H1 (cell line): ENCODE measurements around the gene MLANA. TPM values are rescaled to one million over a fixed set of nuclear protein-coding genes. Genes with fewer than 3 reads are reported as not detected.

ENCODE experiments used
- CTCF ChIA-PET: fragments of 300-600 bp; sonication (Branson Sonifier 250); formaldehyde crosslinking; loops from one replicate; lab custom pipeline; 2021; ENCODE audit not compliant: partially characterized antibody; lab: Charles Lee
- POLR2A ChIA-PET: fragments of 300-600 bp; sonication (Branson Sonifier 250); formaldehyde crosslinking; loops from one replicate; lab custom pipeline; 2021; ENCODE audit warnings: inconsistent platforms; ENCODE audit not compliant: partially characterized antibody; lab: Charles Lee
- DNase-seq, 2 experiments: peaks; one replicate each; pipeline versions ENCODE4 v3.0.0 to v3.0.0-alpha.2; 2010 to 2022; ENCODE audit warnings: low spot score in 2 of 2, low read depth in 1 of 2, mixed read lengths in 1 of 2
- FAIRE-seq: peaks from 2 replicates; lab custom pipeline; 2011; peaks lifted over from hg19 to GRCh38; lab: Jason Lieb, UNC
- H2AFZ ChIP-seq: 2 replicates; pipeline ENCODE4 v1.8.1; 2012; ENCODE audit warnings: low read length, inconsistent platforms
- H2AK5ac ChIP-seq: 2 replicates; pipeline ENCODE4 v1.6.1; 2013; ENCODE audit warnings: low read depth, low read length
- H2BK120ac ChIP-seq: replicated peaks from 2 replicates; pipeline ENCODE3; 2013; ENCODE audit warnings: low read depth, low read length, inconsistent platforms
- H2BK12ac ChIP-seq: 2 replicates; pipeline ENCODE4 v1.6.1; 2013; ENCODE audit warnings: low read depth, low read length
- H2BK15ac ChIP-seq: 2 replicates; pipeline ENCODE4 v1.6.1; 2013; ENCODE audit warnings: low read length
- H2BK20ac ChIP-seq: 2 replicates; pipeline ENCODE4 v1.6.1; 2013; ENCODE audit warnings: low read length
- H2BK5ac ChIP-seq: 2 replicates; pipeline ENCODE4 v1.6.1; 2013; ENCODE audit warnings: low read depth, low read length
- H3K14ac ChIP-seq: 2 replicates; pipeline ENCODE4 v1.6.1; 2013; ENCODE audit warnings: inconsistent platforms; ENCODE audit not compliant: insufficient read length
- H3K18ac ChIP-seq: 2 replicates; pipeline ENCODE4 v1.6.1; 2013; ENCODE audit warnings: low read length; ENCODE audit errors: extremely low read depth
- H3K23ac ChIP-seq: 2 replicates; pipeline ENCODE4 v1.6.1; 2013; ENCODE audit warnings: inconsistent platforms; ENCODE audit not compliant: insufficient read length
- H3K23me2 ChIP-seq: 2 replicates; pipeline ENCODE4 v1.6.1; 2013; ENCODE audit warnings: low read depth, low read length
- H3K27ac ChIP-seq: 2 replicates; pipeline ENCODE4 v1.6.1; 2011; ENCODE audit warnings: low read depth, low read length, inconsistent platforms
- H3K27me3 ChIP-seq, 4 experiments: replicated peaks in 1 of 4; 1 replicate in 1 of 4; 2 replicates in 3 of 4; pipeline versions ENCODE4 v1.6.1 to v1.8.1; 2011 to 2013; ENCODE audit warnings: low read length in 3 of 4, mild to moderate bottlenecking in 3 of 4, inconsistent platforms in 2 of 4, mixed read lengths in 2 of 4, moderate library complexity in 1 of 4; ENCODE audit not compliant: control insufficient read depth in 3 of 4, insufficient read depth in 3 of 4; ENCODE audit errors: extremely low read depth in 1 of 4
- H3K36me3 ChIP-seq, 4 experiments: 2 replicates each; pipeline versions ENCODE4 v1.6.1 to v1.8.1; 2011 to 2013; ENCODE audit warnings: mild to moderate bottlenecking in 4 of 4, low read length in 3 of 4, moderate library complexity in 2 of 4, control low read depth in 1 of 4, inconsistent platforms in 1 of 4; ENCODE audit not compliant: insufficient read depth in 4 of 4, control insufficient read depth in 2 of 4
- H3K4ac ChIP-seq: replicated peaks from 2 replicates; pipeline ENCODE3; 2013; ENCODE audit warnings: low read length, low read depth, mixed read lengths, inconsistent platforms; ENCODE audit not compliant: insufficient read length
- H3K4me1 ChIP-seq, 4 experiments: replicated peaks in 1 of 4; 1 replicate in 1 of 4; 2 replicates in 3 of 4; pipeline versions ENCODE4 v1.6.1 to v1.8.1; 2011 to 2013; ENCODE audit warnings: low read length in 3 of 4, inconsistent platforms in 2 of 4, mixed read lengths in 1 of 4; ENCODE audit not compliant: insufficient read depth in 4 of 4, control insufficient read depth in 3 of 4
- H3K4me2 ChIP-seq, 2 experiments: 2 replicates each; pipeline versions ENCODE4 v1.6.1 to v1.8.1; 2011 to 2013; ENCODE audit warnings: low read depth in 2 of 2, low read length in 2 of 2, control low read depth in 1 of 2, inconsistent platforms in 1 of 2, mild to moderate bottlenecking in 1 of 2; ENCODE audit not compliant: insufficient read depth in 1 of 2
- H3K4me3 ChIP-seq, 4 experiments: fragments of 200-600, 300-600 bp in 1 of 4; sonication (generic), shearing (Covaris generic), sonication (Bioruptor Twin) in 1 of 4; 2 replicates each; pipeline versions ENCODE4 v1.5.1 to v1.8.1; 2011 to 2016; ENCODE audit warnings: low read length in 4 of 4, low read depth in 3 of 4, control low read depth in 2 of 4, inconsistent platforms in 2 of 4, mild to moderate bottlenecking in 2 of 4, mixed read lengths in 1 of 4, moderate library complexity in 1 of 4; ENCODE audit not compliant: insufficient read depth in 2 of 4; ENCODE audit errors: extremely low read depth in 1 of 4
- H3K56ac ChIP-seq: replicated peaks from 2 replicates; pipeline ENCODE3; 2013; ENCODE audit warnings: low read depth, mild to moderate bottlenecking, mixed read lengths, low read length, inconsistent platforms; ENCODE audit not compliant: insufficient read length
- H3K79me1 ChIP-seq: 2 replicates; pipeline ENCODE4 v1.6.1; 2013; ENCODE audit warnings: low read depth, low read length, control low read depth
- H3K79me2 ChIP-seq, 2 experiments: 2 replicates each; pipeline versions ENCODE4 v1.6.1 to v1.8.1; 2012 to 2013; ENCODE audit warnings: low read length in 2 of 2, mild to moderate bottlenecking in 2 of 2, inconsistent platforms in 1 of 2; ENCODE audit not compliant: insufficient read depth in 2 of 2, control insufficient read depth in 1 of 2
- H3K9ac ChIP-seq, 4 experiments: replicated peaks in 1 of 4; 1 replicate in 1 of 4; 2 replicates in 3 of 4; pipeline versions ENCODE4 v1.6.1 to v1.8.1; 2011 to 2013; ENCODE audit warnings: low read depth in 3 of 4, low read length in 3 of 4, control low read depth in 2 of 4, mild to moderate bottlenecking in 2 of 4, moderate library complexity in 2 of 4, inconsistent platforms in 1 of 4; ENCODE audit errors: extremely low read depth in 1 of 4
- H3K9me3 ChIP-seq, 2 experiments: 2 replicates each; pipeline versions ENCODE4 v1.6.1 to v1.8.1; 2012 to 2013; ENCODE audit warnings: mild to moderate bottlenecking in 2 of 2, moderate library complexity in 2 of 2, control low read depth in 1 of 2, inconsistent platforms in 1 of 2, low read depth in 1 of 2, low read length in 1 of 2, mixed read lengths in 1 of 2; ENCODE audit not compliant: insufficient read depth in 2 of 2
- H4K20me1 ChIP-seq, 2 experiments: replicated peaks in 1 of 2; 2 replicates each; pipeline versions ENCODE3 to v1.8.1; 2011 to 2013; ENCODE audit warnings: inconsistent platforms in 2 of 2, low read length in 2 of 2, mild to moderate bottlenecking in 1 of 2; ENCODE audit not compliant: insufficient read depth in 2 of 2, control insufficient read depth in 1 of 2
- H4K5ac ChIP-seq: 2 replicates; pipeline ENCODE4 v1.6.1; 2013; ENCODE audit warnings: low read length, low read depth, mixed read lengths, inconsistent platforms; ENCODE audit not compliant: insufficient read length
- H4K8ac ChIP-seq: 2 replicates; pipeline ENCODE4 v1.8.0; 2013; ENCODE audit warnings: mild to moderate bottlenecking, moderate library complexity, low read length, inconsistent platforms; ENCODE audit not compliant: insufficient read depth; ENCODE audit errors: extremely low read depth
- H4K91ac ChIP-seq: replicated peaks from 2 replicates; pipeline ENCODE3; 2013; ENCODE audit warnings: low read length, mixed read lengths, inconsistent platforms; ENCODE audit not compliant: insufficient read length
- BCL11A ChIP-seq, 2 experiments: IDR thresholded peaks; one replicate each; pipeline ENCODE4 v1.6.1; 2011; ENCODE audit warnings: low read depth in 2 of 2, low read length in 2 of 2, mild to moderate bottlenecking in 2 of 2
- EGR1 ChIP-seq: IDR thresholded peaks from 2 replicates; pipeline ENCODE4 v1.6.1; 2011; ENCODE audit warnings: low read depth, low read length, borderline replicate concordance
- FOSL1 ChIP-seq: IDR thresholded peaks from 2 replicates; pipeline ENCODE4 v1.6.1; 2011; ENCODE audit warnings: mild to moderate bottlenecking, low read depth, low read length, moderate library complexity; ENCODE audit not compliant: insufficient read depth
- HDAC2 ChIP-seq, 2 experiments: fragments of 300-600 bp in 1 of 2; sonication (generic) in 1 of 2; IDR thresholded peaks; 2 replicates each; pipeline ENCODE4 v1.6.1; 2011 to 2012; ENCODE audit warnings: low read depth in 2 of 2, low read length in 2 of 2, mild to moderate bottlenecking in 2 of 2, moderate library complexity in 2 of 2, borderline replicate concordance in 1 of 2, inconsistent platforms in 1 of 2
- KDM4A ChIP-seq: IDR thresholded peaks from one replicate; pipeline ENCODE4 v1.7.1; 2012; ENCODE audit warnings: low read depth, mild to moderate bottlenecking, moderate library complexity, low read length, inconsistent platforms; ENCODE audit not compliant: severe bottlenecking
- MAFK ChIP-seq: IDR thresholded peaks from 2 replicates; pipeline ENCODE4 v1.6.1; 2012; ENCODE audit warnings: low read depth, mild to moderate bottlenecking, improper control_type of control experiment, low read length
- PHF8 ChIP-seq: fragments of 200-600 bp; sonication (generic); conservative IDR thresholded peaks from 2 replicates; pipeline ENCODE4 v1.7.1; 2012; ENCODE audit warnings: low read depth, mild to moderate bottlenecking, inconsistent platforms, low read length, moderate library complexity
- POU5F1 ChIP-seq: IDR thresholded peaks from 2 replicates; pipeline ENCODE4 v1.6.1; 2011; ENCODE audit warnings: low read depth, mild to moderate bottlenecking, low read length, moderate library complexity
- SP2 ChIP-seq: IDR thresholded peaks from 2 replicates; pipeline ENCODE4 v1.6.1; 2012; ENCODE audit warnings: mild to moderate bottlenecking, low read length, inconsistent platforms
- TBP ChIP-seq: IDR thresholded peaks from 2 replicates; pipeline ENCODE4 v1.6.1; 2011; ENCODE audit warnings: low read depth, low read length, improper control_type of control experiment
- WGBS, 2 experiments: shearing (Covaris generic) in 1 of 2; methylation state at CpG; one replicate each; pipeline versions ENCODE4 v1.1.6 to v1.1.7; 2013 to 2015; ENCODE audit warnings: low lambda C conversion rate in 2 of 2, mixed read lengths in 2 of 2, inconsistent platforms in 1 of 2, low coverage in 1 of 2, missing lambda C conversion rate in 1 of 2; ENCODE audit not compliant: insufficient replicate concordance in 2 of 2, insufficient coverage in 1 of 2, insufficient read length in 1 of 2; ENCODE audit errors: extremely low coverage in 1 of 2, missing lambda C conversion rate in 1 of 2; 5-methylcytosine and 5-hydroxymethylcytosine counted together
- polyA plus RNA-seq, 7 experiments: library from polyadenylated mRNA; depleted of rRNA in 3 of 7; stranded (reverse) in 5 of 7; unstranded in 2 of 7; fragments of >200 nt in 5 of 7; fragments of 200-250 nt in 2 of 7; gene quantifications; 1 replicate in 5 of 7; 2 replicates in 1 of 7; 4 replicates in 1 of 7; pipeline versions ENCODE4 v1.2.1 to v1.2.3, GENCODE V29; 2011 to 2013; ENCODE audit warnings: missing spikeins in 2 of 7, mixed read lengths in 2 of 7
- total RNA-seq: library from RNA; stranded (reverse); fragmentation: NEBNext Ultra II Directional; extraction: Animal tissue kit (Norgen Biotek cat#: 25700); gene quantifications from 2 replicates; pipeline ENCODE4 v1.2.1, GENCODE V29; 2021

The MLANA gene
- total and polyA plus RNA-seq, 2 of the 8 experiments (the other 6 are each of a cell fraction or from before 2014, with no cell fraction given) = not detected

DNA sequence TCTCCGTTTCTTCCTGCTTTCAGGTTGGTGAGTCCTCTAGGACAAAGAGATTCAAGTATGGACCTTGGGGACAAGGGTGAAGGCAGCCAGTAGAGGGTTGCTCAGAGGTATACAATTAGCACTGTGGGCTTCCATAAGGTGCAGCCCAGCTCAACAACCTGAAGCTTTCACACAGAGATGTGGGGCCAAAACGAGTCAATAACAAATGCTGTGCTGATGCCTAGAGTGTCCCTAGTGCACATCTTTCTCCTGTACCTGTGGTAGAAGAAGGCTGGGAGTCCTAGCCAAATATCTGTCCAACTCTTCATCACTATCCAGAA is 20.7 kb upstream of the MLANA start:
- no peak overlapping the region for H3K23ac ChIP-seq
- CTCF ChIA-PET = interaction anchor here (0.8 to 3.5 kb wide), 18 partner anchors 8 to 437 kb away, joined by 3 to 38 read pairs (median 4); partner anchors contain the start of genes ERMP1 and RANBP6
- no peak overlapping the region for H4K8ac ChIP-seq
- TF ChIP-seq MAFK (no peak), SP2 (no peak), FOSL1 (no peak), TBP (no peak), POU5F1 (no peak), KDM4A (no peak), BCL11A (IDR thresholded peaks at IDR 0.05; ENCODE audit: low read depth in 2 of 2, low read length in 2 of 2) (no peak), EGR1 (no peak), HDAC2 (IDR thresholded peaks at IDR 0.05; ENCODE audit: borderline replicate concordance in 1 of 2, low read depth in 2 of 2, low read length in 2 of 2) (no peak), PHF8 (no peak)
- H2BK15ac ChIP-seq = no peak overlapping the region
- H3K9me3 ChIP-seq = no peaks in the 10 kb centered on the region
- FAIRE-seq (no peak), DNase-seq (no peak)
- H3K4me1 ChIP-seq = peaks cover 0 to 2% (median 2%) of the 10 kb centered on the region in 4 experiments; a peak in 4 of 7 replicates
- H2AK5ac ChIP-seq = no peak overlapping the region
- no peaks in the 10 kb centered on the region for H3K79me2 ChIP-seq
- H2BK120ac ChIP-seq = no peak overlapping the region
- no peak overlapping the region for H3K14ac ChIP-seq
- no peaks in the 10 kb centered on the region for H3K27me3 ChIP-seq
- H3K36me3 ChIP-seq = no peaks in the 10 kb centered on the region
- no peak overlapping the region for H2BK12ac ChIP-seq
- H2AFZ ChIP-seq = peak overlapping the region; percentile 80
- no peak overlapping the region for H3K4ac ChIP-seq
- H4K5ac ChIP-seq = no peak overlapping the region
- no peak overlapping the region for H3K56ac ChIP-seq
- no peak overlapping the region for H2BK20ac ChIP-seq
- H3K4me2 ChIP-seq = no peak overlapping the region
- H3K18ac ChIP-seq = no peak overlapping the region
- no peak overlapping the region for H3K4me3 ChIP-seq
- no peaks in the 10 kb centered on the region for H4K20me1 ChIP-seq
- no peak overlapping the region for H3K9ac ChIP-seq
- no peaks in the 10 kb centered on the region for H3K23me2 ChIP-seq
- no peak overlapping the region for H4K91ac ChIP-seq
- H2BK5ac ChIP-seq = no peak overlapping the region
- no peaks in the 10 kb centered on the region for H3K79me1 ChIP-seq
- H3K27ac ChIP-seq = no peak overlapping the region
- WGBS, 2 experiments = 59% methylated on average over 2 of the region's 2 CpGs; no CpG with 5 or more reads in 1 of the 2 experiments
- POLR2A ChIA-PET = interaction anchor here (1.5 kb wide), 1 partner anchor 37 kb away, joined by 4 read pairs; the partner anchor contains the start of gene ERMP1
